ENCODE data around the gene SMIM35. TPM values are rescaled to one million over a fixed set of nuclear protein-coding genes. Genes with fewer than 3 reads are reported as not detected.

The SMIM35 gene
- total RNA-seq, result 0.25 and 0.49 TPM in 2 replicates

GRCh38 chr11:118086913-118087768 is at the start of gene SMIM35:
TSS of gene SMIM35 (minus strand) at chr11:118086963. CDS start at chr11:118086757, 206 bp downstream.
- intact Hi-C loops (cut with micrococcal nuclease), result no loop called here

- intact Hi-C loops (cut with micrococcal nuclease), result no loop called here
Observed at GRCh38 chr11:118136341-118136740, 49.6 kb upstream of the SMIM35 start.

DNA sequence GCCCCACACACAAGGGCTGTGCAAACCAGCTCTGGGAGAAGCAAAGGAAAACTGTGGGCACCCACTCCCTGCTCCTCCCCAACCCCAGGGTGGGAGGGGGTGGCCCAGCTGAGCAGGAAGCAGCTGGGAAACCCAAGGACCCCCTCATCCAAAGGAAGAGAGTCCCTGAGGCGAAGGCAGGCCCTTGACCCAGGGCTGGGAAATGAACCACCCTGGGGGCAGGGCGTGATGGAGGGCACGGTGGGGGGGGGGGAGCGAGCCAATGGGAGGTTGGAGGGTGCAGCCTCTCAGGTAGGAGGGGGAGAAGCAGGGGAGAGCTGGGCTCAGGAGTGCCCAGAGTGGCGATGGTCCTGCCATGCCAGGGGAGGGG is 49.0 kb upstream of the SMIM35 start:
- intact Hi-C loops (cut with micrococcal nuclease), result no loop called here

DNA sequence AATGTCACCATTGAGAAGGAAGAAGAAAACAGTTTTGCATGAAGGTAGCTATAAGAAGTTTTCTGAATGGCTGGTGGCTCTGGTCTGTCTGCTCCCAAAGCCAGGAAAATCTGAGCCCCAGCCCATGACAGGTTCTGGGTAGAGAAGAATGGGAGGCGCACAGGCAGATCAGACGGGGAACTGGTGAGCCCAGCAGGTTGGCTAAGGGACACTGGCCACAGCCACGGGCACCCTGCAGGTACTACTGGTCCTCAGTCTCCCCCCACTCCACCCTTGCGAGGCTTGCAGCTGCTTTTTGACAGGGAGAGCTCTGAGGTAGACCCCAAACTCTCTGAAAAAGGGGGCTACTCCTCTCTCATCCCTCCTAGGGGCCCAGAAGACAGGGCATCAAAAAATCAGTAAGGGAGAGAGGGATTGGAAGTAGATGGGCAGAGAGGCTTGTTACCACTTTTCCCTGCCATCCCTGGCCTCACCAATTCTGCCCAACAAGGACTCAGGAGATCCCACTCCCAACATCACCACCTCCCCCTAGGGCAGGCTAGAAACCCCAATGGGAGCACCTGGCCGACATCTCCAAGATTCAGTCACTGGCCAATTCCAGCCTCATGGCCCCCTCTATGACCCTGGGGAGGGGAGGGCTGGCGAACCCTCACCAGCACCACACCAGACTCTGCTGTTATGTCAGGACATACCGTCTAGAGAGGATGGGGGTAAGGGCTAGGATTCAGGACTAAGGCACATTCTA is 48.5 kb upstream of the SMIM35 start:
- intact Hi-C loops (cut with micrococcal nuclease), result no loop called here

- intact Hi-C loops (cut with micrococcal nuclease), result no loop called here
Observed at GRCh38 chr11:118133816-118134215, 47.1 kb upstream of the SMIM35 start.

- intact Hi-C loops (cut with micrococcal nuclease), result no loop called here
Observed at GRCh38 chr11:118132385-118133151, 45.8 kb upstream of the SMIM35 start.

DNA sequence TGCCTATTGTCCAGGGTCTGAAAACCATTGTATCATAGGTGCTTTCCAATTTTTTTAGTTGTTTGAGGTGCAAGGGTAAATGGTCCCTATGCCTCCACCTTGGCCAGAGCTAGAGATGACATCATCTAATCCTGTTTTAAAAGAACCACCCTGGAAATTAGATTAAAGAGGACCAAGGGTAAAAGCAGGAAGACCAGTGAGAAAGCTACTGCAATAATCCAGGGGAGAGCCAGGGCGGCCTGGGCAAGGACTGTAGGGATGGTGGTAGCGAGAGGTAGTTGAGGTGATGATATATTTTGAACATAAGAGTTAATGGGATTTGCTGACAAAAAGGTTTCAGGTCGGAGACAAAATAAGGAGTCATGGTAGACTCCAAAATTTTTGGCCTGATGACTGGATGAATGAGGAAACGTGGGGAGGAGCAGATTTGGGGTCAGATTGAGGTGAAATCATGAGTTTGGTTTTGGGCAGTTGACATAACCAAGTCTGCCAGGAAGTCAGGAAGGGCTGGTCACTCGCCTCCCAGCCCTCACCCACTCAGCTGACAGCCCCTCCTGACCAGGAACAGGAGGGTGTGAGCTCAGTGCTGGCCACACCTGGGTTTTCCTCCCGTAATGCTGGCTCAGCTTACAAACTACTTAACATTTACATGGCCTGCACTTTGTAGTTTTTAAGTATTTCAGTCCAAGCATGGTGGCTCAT is 42.9 kb upstream of the SMIM35 start:
- intact Hi-C loops (cut with micrococcal nuclease), result no loop called here

- intact Hi-C loops (cut with micrococcal nuclease), result no loop called here
Observed at GRCh38 chr11:118128721-118129470, 42.1 kb upstream of the SMIM35 start.

GRCh38 chr11:118128310-118128709 is 41.5 kb upstream of the SMIM35 start:
- intact Hi-C loops (cut with micrococcal nuclease), result no loop called here

- intact Hi-C loops (cut with micrococcal nuclease), result no loop called here
Observed at GRCh38 chr11:118126082-118126838, 39.5 kb upstream of the SMIM35 start.

- intact Hi-C loops (cut with micrococcal nuclease), result no loop called here
Observed at GRCh38 chr11:118124929-118125535, 38.3 kb upstream of the SMIM35 start.

- intact Hi-C loops (cut with micrococcal nuclease), result no loop called here
Observed at GRCh38 chr11:118120793-118121192, 34.0 kb upstream of the SMIM35 start.

DNA sequence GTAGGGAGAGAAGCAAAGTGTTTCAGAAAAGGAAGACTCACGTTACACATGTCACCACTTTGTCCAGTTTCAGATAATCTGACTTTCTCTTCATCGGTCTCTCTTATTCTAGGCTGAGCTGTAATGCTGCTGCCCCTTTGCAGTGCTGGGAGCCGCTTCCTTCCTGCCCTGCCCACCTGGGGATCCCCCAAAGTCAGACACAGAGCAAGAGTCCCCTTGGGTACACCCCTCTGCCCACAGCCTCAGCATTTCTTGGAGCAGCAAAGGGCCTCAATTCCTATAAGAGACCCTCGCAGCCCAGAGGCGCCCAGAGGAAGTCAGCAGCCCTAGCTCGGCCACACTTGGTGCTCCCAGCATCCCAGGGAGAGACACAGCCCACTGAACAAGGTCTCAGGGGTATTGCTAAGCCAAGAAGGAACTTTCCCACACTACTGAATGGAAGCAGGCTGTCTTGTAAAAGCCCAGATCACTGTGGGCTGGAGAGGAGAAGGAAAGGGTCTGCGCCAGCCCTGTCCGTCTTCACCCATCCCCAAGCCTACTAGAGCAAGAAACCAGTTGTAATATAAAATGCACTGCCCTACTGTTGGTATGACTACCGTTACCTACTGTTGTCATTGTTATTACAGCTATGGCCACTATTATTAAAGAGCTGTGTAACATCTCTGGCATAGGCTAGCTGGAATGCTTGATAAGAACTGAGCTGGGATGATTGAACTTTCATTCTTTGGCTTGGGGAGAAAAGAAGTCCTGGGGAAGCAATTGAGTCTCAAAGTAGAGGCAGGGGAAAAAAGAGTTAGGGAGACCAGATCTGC is 31.2 kb upstream of the SMIM35 start:
- intact Hi-C loops (cut with micrococcal nuclease), result no loop called here

GRCh38 chr11:118115048-118115447 is 28.3 kb upstream of the SMIM35 start:
- intact Hi-C loops (cut with micrococcal nuclease), result no loop called here

GRCh38 chr11:118114266-118114665 is 27.5 kb upstream of the SMIM35 start:
- intact Hi-C loops (cut with micrococcal nuclease), result no loop called here

DNA sequence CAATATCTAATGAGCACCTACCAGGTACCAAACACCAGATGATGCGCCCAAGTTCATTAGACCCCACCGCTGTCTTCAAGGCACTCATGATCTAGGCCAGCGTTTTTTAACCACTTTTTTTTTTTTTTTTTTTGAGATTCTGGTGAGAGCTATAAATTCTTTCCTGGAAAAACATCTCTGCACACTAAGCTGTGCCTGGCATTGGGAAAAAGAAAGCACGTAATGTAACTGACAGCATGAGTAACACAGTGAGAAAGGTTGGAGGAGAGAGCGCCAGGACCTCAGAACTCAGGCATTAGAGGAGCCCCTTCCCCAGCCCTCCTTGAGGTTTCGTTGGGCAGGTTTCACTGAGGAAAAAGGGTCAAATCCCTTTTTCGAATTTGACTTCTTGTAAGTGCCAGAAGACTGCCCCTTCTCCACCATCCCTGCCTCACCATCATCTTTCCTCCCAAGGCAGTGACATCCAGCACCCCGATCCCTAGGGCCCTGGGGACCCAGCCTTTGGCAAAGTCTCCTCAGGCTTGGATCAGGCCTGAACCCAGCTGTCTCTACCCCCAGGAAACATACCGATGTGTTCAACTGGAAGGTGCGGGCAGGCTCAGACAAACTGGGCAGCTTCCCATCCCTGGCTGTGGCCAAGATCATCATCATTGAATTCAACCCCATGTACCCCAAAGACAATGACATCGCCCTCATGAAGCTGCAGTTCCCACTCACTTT is 26.1 kb upstream of the SMIM35 start:
- intact Hi-C loops (cut with micrococcal nuclease), result no loop called here

GRCh38 chr11:118111744-118112035 is 24.9 kb upstream of the SMIM35 start:
- intact Hi-C loops (cut with micrococcal nuclease), result no loop called here

Measured in T-helper 1 cell treated with Interleukin-12 subunit alpha and Interleukin-12 subunit beta and Interleukin-4 antibody, amounts not matched to agents 30 ng/mL and 1 ng/mL, for 36 hours (primary cell).